Measurements from ENCODE around the gene ALKBH3.

The ALKBH3 gene

DNA sequence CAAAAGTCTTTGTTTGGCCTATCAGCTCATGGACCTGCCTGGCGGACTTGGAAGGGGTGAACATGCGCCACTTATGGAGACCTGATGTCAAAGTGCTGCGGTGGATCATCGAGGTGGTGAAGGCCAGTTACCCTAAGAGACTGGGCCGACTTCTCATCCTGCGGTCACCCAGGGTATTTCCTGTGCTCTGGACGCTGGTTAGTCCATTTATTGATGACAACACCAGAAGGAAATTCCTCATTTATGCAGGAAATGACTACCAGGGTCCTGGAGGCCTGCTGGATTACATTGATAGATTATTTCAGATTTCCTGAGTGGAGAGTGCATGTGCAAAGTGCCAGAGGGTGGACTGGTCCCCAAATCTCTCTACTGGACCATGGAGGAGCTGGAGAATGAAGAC, 17.9 kb downstream of the ALKBH3 start:
- no peak for DNase-seq

- no peak for DNase-seq
Measured at GRCh38 chr11:43899094-43899493, 18.5 kb downstream of the ALKBH3 start.

DNA sequence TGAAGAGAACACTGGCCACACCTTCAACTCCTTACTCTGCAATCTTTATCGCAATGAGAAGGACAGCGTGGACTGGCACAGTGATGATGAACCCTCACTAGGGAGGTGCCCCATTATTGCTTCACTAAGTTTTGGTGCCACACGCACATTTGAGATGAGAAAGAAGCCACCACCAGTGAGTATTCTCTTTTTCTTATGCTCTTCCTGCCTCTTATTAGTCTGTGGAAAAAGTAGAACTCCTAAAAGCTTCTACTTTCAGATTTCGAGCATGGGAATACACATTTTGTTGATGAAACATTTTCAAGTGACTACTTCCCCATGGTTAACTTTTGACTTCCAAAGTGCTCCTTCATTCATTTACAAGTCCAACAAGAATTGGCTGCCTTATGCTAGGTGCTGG, 20.9 kb downstream of the ALKBH3 start:
- no peak for DNase-seq

DNA sequence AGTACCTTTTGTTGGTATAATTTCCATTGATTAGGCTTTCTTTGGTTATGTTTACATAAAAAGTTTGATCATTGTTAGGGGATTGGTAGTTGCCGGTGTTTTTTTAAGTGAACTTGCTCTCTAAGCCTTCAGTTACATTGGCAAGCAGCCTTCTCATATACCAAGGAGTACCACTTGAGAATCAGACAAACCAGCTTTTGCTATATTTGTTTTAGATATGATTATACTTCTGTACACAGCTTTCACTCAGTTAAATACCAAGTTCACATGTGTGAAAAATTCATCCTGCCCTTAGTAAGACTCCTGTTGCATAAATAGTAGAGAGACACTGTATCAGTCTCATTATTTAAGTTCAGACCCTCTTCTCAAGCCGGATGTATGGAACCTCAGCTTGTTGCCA, 22.4 kb downstream of the ALKBH3 start:
- DNase-seq, result no peak

- DNase-seq, result no peak
Measured at GRCh38 chr11:43903969-43904368, 23.3 kb downstream of the ALKBH3 start.

DNA sequence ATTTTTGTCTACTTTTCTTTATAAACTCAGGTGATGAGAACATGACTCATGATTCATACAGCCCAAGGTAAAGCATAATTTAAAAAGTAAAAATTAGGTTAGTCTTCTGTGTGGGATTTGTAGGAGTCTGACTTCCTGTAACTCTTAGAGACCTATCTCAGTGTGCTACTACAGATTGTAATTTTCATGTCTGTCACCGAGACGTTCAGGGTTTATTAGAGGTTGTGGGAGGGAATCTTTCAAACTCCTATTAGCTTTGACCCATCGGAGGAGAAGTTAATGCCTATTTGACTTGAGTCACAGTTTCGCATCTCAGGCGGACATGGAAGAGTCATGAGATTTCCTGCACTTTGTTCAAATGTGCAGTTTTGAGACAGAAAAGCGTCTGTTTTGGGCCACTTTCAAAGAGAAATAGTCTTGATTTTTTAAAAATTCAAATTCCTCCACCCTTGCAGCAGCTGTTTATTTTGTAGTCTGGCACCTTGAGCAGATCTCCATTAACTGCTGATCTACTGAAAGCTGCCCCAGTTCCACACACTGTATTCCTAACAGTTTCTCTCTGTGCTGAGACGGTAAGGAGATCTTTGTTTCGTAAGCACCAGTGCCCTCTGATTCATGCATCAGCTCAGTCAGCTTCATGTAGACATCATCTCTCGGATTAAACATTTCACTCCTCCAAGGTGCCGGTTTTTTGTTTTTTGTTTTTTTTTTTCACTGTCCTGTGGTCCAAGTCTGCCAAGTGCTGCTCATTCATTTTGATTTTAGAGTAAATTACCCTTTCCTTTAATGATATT, 24.3 kb downstream of the ALKBH3 start:
- no peak for DNase-seq

DNA sequence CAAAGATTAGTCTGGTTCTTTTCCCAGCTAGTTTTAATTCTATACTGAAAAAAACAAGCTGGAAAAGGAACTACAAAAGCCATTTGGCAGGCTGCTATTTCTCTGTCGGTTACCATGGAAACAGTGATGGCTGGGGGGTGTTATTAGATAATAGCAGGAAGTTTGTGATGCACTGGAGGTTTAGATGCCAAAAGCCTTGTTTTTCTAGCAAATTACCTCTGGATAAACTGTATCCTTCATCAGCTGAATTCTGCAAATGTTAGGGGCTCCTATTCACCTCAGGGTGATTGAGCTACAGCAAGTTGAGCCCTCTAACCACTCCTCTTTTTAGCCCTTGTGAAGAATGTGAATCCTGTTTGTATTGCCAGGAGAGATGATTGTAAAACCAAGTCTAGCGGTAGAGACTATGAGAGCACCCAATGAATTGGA, 25.2 kb downstream of the ALKBH3 start:
- no peak for DNase-seq

DNA sequence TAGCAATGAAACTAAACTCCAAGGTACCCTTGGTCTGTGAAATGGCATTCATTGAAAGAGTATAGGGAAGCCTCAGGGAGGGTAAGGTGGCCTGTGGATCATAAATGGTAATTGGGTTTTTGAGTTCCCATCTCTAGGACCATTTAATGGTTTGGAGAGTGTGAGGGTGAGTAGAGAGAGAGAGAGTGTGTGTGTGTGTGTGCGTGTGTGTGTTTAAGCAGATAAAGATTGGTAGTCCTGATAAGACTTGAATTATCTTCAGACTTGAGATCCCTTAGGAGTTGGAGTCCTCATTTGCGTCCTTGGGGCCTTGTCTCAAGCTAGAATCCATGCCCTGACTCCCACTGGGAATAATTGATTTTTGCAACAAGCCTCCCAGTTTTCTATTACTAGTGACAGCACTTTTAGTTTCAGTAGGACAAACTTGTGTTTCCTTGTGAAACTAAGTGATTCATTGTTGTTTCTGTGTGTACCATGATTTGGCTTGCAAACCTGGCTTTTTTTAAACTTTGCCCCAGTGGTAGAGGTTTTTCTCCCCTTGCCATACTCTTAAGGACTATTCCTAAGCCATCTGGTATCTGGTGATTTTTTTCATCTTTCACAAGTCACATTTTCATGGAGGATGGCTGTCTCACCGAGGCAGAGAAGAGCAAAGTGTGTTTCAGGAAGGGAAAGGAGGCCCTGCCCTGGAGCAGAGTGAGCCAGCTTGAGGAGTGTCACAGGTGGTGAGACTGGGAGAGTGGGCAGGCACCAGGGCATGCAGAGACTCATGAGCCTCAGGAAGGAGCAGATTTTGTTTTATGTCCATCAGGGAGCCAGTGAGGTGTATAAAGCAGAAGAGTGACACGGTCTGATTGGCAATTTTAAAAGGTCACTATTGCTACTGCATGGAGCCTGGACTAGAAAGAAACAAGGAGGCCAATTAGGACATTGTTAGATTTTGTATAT, 26.7 kb downstream of the ALKBH3 start:
- DNase-seq, result no peak

DNA sequence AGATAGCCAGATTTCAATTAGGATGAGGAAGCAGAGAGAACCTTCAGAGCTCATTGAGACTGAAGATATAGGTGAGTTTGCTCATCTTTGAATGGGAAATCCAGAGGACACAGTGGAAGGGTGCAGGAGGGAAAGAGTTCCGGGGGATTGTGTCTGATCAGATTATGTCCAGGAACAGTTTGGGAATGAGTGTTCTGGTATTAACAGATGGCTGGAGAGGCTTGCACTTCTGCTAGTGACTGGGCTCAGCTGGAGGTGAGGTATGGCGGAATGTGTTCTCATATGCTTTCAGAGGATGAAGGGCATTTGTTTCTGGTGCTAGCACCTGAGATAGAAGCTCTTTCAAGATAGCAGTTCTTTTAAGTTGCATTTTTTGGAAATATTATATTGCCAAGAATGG, 27.6 kb downstream of the ALKBH3 start:
- no peak for DNase-seq

- no peak for DNase-seq
Measured at GRCh38 chr11:43908683-43909082, 28.1 kb downstream of the ALKBH3 start.

DNA sequence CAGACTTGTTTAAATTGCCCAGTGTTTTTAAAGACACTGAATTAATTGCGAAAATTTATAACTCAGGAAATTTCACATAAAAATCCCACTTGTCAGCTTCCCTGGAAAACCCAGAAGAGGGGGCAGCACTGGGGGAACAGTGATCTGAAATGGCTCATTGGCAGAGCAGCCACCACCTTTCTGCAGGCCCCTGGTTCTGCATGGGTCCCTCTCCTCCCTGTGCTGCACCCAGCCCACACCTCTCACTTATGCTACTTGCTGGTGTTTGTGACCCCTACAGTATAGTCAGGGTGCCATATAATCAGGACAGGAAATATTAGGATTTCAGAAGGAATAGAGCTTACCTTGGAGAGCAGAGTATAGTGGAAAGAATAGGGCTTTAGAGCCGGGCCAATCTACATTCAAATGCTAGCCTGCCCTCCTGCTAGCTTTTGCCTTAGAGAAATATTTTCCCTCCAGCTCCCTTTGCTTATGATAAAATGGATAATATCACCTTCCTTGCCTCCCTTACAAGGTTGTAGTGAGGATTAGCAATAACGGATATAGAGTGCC, 33.3 kb downstream of the ALKBH3 start:
- DNase-seq, result no peak

- DNase-seq, result no peak
Measured at GRCh38 chr11:43914466-43914865, 33.8 kb downstream of the ALKBH3 start.

DNA sequence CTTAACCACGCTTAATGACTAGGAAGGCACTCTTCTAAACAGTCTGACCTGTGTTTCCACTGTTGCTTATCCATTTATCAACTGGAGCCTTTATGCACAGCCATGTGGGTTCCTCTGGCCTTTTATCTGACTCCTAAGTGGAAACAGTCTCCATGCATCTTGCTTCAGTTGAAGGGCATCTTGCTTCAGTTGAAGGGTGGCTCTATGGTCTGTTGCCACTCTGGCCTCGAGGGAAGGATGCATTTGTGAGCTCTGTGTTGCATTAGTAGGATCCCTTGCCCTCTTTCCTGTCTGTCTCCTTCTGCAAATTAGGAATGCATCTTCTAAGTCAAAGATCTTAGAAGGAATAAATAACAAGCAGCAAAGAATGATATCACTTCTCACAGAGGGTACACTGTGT, 36.0 kb downstream of the ALKBH3 start:
- DNase-seq, result no peak

GRCh38 chr11:43917851-43918250, 37.2 kb downstream of the ALKBH3 start:
- no peak for DNase-seq

- no peak for DNase-seq
Measured at GRCh38 chr11:43918662-43919061, 38.0 kb downstream of the ALKBH3 start.

DNA sequence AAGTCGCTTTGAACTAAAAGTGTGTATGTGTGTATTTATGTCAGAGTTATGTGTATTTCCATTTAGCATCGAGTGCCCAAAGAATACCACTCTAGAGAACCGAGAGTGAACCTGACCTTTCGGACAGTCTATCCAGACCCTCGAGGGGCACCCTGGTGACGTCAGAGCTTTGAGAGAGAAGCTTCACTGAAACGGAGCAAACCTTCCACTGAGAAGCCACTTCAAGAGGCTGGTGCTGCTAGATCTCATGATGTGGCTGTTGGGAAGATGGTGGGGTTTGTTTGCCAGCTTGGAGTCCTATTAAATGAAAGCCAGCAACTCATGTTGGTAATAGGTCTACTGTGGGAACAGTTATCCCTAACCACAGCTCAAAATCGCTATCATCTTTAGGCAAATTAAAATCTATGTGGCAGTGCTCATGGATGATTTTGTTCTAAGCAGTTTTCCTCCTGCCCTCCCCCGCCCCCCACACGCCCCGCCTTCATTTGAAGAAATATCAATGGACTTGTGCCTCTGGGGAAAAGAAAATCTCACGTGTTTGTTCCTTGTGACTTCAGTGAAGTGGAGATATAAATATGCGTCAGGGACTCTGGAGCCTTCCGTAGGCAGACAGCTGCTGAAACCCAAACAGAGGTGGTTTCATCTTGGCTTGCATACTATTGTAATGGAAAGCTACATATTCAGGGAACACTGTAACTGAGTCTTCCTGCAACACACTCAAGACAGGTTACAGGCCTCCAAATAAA, 39.4 kb downstream of the ALKBH3 start:
- DNase-seq, result no peak

- no peak for DNase-seq
Measured at GRCh38 chr11:43920598-43921419, 40.2 kb downstream of the ALKBH3 start.

- no peak for DNase-seq
Measured at GRCh38 chr11:43921561-43922294, 41.1 kb downstream of the ALKBH3 start.

DNA sequence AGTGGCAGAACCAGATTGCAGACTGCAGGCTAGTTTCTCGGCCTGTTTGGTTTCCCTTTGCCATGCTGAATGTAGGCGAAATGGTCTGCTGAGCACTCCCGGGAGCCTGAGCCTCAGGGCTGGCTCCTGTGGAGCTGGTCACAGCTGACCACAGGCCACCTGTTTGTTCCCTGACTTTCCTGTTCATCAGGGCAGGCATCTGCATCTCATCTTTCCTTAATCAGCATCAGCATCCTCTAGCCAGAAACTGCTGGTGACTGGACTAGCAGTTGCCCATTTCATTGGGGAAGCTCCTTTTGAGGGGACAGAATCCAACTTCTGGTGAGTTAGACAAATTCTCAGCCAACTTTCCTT, 41.6 kb downstream of the ALKBH3 start:
- DNase-seq, result no peak

DNA sequence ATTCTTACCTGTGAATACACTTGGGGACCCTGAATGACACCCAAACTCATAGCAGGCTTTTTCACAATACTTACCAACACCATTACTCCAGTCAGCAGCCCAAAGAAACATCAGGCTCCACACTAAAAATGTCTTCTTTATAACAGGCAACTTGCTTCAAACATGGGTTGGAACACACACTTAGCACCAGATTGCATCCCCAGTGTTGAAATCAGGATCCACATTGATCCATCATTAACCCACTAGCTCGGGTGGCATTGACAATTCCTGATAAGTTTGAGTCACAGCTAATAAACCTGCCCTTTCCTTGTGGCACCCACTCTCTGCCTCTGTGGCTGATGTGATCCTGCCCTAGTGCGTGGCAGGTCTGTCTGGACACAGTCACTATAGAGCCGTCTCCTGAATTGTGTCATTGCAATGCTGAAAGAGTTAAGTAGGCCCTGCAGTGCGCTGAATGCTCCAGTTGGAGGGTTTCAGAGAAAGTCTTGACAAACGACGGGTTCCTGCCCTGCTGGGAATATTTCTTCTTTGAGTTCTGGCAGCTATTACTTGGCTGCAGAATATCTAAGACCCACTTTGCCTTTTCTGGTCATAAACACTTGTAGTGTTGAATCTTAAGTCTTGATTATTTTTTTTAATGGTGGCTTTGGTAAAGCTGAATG, 42.2 kb downstream of the ALKBH3 start:
- no peak for DNase-seq

Data from NCI-H1092 (cell line).